ENCODE results near the gene KIF22. TPM values are rescaled to one million over a fixed set of nuclear protein-coding genes. Genes with fewer than 3 reads are reported as not detected.

The KIF22 gene
- total and polyA plus RNA-seq, 9 of the 15 experiments (the other 6 are each of a cell fraction or from before 2014, with no cell fraction given) = 8.7 to 232 (median 131) TPM

- intact Hi-C loops (cut with micrococcal nuclease) = no loop called here
These were observed 49.3 kb downstream of the KIF22 start for GRCh38 chr16:29839822-29840221.

More at GRCh38 chr16:29839822-29840221, 49.3 kb downstream of the KIF22 start:
- no peak overlapping the region for H3K4me3 ChIP-seq
- H3K36me3 ChIP-seq (ENCODE audit: control insufficient read depth, insufficient read depth, low read length) = no peaks in the 10 kb centered on the region
- POLR2A ChIA-PET = interaction anchor here (2.1 kb wide), 1 partner anchor 10 kb away, joined by 4 read pairs; no protein-coding TSS in a partner anchor
- H3K4me1 ChIP-seq (replicated peaks in 1 of 2; ENCODE audit: control insufficient read depth in 2 of 2, insufficient read depth in 2 of 2, low read length in 2 of 2) = peaks cover 0 to 23% of the 10 kb centered on the region in 2 experiments; a peak in 2 of 5 replicates
- H4K20me1 ChIP-seq (replicated peaks; ENCODE audit: control insufficient read depth, insufficient read depth, low read length) = no peaks in the 10 kb centered on the region
- CTCF ChIA-PET (ENCODE audit: low intra/inter-chr PET ratio) = no interaction called here
- H3K9me3 ChIP-seq (replicated peaks; ENCODE audit: control insufficient read depth, insufficient read depth, low read depth, low read length) = no peaks in the 10 kb centered on the region
- FAIRE-seq (no peak), DNase-seq (ENCODE audit: extremely low read depth in 1 of 4, low spot score in 3 of 4) (no peak), ATAC-seq (no peak; the same call in 2 of the 3 replicates)
- 0 out of 5 replicates have a peak, but pooled peaks cover 0 to 4% of the 10 kb centered on the region in 2 experiments for H3K27me3 ChIP-seq (ENCODE audit: control insufficient read depth in 2 of 2, insufficient read depth in 2 of 2, low read length in 2 of 2)
- TF ChIP-seq HMG20B (CRISPR knock-in tag; IDR thresholded peaks at IDR 0.05) (no peak), SUPT5H (IDR thresholded peaks at IDR 0.05) (no peak), NRF1 (conservative IDR thresholded peaks at IDR 0.05 in 1 of 2, IDR thresholded peaks at IDR 0.05 in 1 of 2) (no peak), TOE1 (IDR thresholded peaks at IDR 0.05; ENCODE audit: borderline replicate concordance) (no peak), TOE1 (CRISPR knock-in tag; IDR thresholded peaks at IDR 0.05; ENCODE audit: borderline replicate concordance, low read depth) (no peak), ZNF551 (CRISPR knock-in tag; IDR thresholded peaks at IDR 0.05) (no peak), EP300 (IDR thresholded peaks at IDR 0.05; ENCODE audit: low read length) (no peak), ZNF699 (CRISPR knock-in tag; IDR thresholded peaks at IDR 0.05; ENCODE audit: insufficient replicate concordance) (no peak), BRD9 (IDR thresholded peaks at IDR 0.05; ENCODE audit: low read depth, partially characterized antibody) (no peak), AFF4 (CRISPR knock-in tag; IDR thresholded peaks at IDR 0.05) (no peak), ZNF830 (CRISPR knock-in tag; IDR thresholded peaks at IDR 0.05) (no peak), RNF2 (IDR thresholded peaks at IDR 0.05) (no peak), RBBP5 (IDR thresholded peaks at IDR 0.05; ENCODE audit: borderline replicate concordance, insufficient read depth, low read length, poor library complexity, severe bottlenecking) (no peak), DNMT1 (IDR thresholded peaks at IDR 0.05) (no peak), ETV1 (tag; conservative IDR thresholded peaks at IDR 0.05; ENCODE audit: low read depth) (no peak)
- in situ Hi-C loops (cut with MboI) = no loop called here
- no TSS peak for BruUV-seq (replicated peaks)
- H3K27ac ChIP-seq (ENCODE audit: extremely low read depth, low read depth, low read length) = no peak overlapping the region
- H3K4me2 ChIP-seq (ENCODE audit: insufficient read depth, low read length) = no peak overlapping the region
- no peaks in the 10 kb centered on the region for H3K9me1 ChIP-seq (ENCODE audit: control insufficient read depth, insufficient read depth, low read length)
- no peaks in the 10 kb centered on the region for H3K79me2 ChIP-seq (ENCODE audit: control insufficient read depth, insufficient read depth, low read length)
- 30% methylated on average over 6 of the region's 6 CpGs for WGBS (ENCODE audit: insufficient coverage, low coverage, missing lambda C conversion rate)
- no peak overlapping the region for H2AFZ ChIP-seq (ENCODE audit: low read depth, low read length)
- H3K9ac ChIP-seq (ENCODE audit: insufficient read depth in 1 of 2, low read depth in 2 of 2, low read length in 2 of 2) = peak overlapping the region in 1 of 2 experiments; percentile 65; a peak in 2 of 4 replicates

All from K562 (cell line).